Epidermal melanocyte (primary cell): ENCODE results near the gene RAB43.

ENCODE experiments used
- DNase-seq: peaks from one replicate; pipeline ENCODE4 v3.0.0; 2011; ENCODE audit warnings: low spot score; ENCODE audit not compliant: insufficient read length

The RAB43 gene

DNA sequence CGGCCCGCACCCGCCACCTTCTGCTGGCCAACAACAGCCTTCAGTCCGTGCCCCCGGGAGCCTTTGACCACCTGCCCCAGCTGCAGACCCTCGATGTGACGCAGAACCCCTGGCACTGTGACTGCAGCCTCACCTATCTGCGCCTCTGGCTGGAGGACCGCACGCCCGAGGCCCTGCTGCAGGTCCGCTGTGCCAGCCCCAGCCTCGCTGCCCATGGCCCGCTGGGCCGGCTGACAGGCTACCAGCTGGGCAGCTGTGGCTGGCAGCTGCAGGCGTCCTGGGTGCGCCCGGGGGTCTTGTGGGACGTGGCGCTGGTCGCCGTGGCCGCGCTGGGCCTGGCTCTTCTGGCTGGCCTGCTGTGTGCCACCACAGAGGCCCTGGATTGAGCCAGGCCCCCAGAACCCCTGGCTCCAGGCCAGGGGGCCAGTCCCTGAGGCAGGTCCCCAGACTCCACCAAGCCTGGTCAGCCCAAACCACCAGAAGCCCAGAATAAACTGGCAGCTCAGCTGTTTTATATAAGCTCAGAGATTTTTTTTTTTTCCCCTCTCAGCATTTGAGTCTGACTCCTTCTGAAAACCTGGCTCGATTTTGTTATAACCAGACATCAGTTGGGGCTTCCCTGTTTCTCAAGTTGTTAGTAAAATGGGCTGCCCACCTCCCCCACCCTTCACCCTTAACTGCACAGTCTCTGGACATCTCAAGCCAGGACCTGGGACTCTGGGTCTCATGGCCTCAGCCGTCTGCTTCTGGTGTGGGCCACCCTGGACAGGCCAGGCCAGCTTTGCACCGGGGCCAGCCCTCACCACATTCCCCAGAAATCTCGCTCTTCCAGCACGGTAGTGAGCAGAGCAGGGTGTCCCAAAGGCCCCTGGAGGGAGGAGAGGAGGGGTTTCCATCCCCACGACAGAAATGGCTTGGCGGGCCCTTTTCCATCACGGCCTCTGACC, 59.4 kb downstream of the RAB43 start:
- DNase-seq = no peak

DNA sequence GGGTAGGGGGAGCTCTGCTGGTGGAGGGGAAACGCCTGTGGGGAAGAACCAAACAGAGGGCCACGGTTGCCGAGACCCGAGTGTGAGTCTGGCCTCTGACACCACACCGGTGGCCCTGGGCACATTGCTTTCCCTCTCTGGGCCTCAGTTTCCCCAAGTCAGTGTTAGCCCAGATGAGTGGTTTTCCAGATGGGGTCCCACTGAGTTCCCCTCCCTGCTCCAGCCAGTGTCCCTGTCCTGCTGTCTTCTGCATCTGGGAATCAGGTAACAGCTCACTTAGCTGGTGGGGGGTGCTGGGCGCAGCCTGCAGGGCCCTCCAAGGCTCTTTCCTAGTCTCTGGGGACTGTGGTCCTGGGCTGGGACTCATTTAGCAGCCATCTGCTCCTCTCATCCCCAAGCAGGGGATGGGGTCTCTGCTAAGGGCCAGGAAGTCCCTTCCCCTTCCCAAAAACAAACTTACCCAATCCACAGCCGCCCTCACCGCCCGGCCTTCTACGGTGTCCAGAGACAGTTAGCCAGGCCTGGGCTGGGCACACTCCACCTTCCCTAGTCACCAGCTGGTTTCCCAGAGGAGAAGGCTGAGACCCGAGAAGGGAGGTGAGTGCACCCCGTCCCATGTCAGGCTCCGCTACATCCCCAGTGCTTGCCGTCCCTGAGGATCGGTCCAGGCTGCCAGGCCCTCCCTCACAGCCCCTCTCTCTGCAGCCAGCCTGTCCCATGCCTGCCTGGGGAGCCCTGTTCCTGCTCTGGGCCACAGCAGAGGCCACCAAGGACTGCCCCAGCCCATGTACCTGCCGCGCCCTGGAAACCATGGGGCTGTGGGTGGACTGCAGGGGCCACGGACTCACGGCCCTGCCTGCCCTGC, 60.3 kb downstream of the RAB43 start:
- no peak for DNase-seq

DNA sequence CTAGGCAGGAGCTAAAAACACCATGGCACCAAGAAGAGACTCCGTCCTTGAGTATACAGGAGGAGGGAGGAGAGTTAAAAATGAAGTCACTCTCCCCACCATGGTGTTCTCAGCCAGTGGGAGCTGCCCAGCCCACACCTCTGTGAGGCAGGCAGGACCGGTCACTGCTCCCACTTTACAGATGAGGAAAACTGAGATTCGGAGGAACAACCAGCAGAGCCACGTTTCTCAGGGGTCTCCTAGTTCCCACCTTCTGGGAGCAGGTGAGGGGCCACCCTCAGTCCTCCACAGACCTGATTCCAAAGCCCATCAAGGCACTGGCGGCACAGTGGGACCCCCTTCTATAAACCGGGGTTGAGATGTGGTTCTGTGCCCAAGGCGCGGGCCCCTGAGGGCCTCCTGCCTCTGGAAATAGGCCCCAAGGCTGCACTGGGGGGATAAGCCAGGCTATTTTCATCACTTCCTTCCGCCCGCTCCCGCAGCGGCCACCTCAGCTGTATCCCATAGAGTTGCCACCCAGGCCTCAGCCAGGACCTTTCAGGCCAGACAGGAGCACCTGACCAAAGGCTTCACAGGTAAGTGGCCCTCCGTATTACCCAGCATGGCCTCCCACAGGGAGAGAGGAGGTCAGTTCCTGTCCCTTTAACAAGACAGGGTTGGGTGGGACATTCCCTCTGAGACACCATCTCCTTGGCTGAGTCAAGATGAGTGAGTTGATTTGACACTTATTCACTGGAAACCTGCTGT, 61.2 kb downstream of the RAB43 start, which contains the start of gene GP9:
GP9 (plus strand) TSS at position 504 of the 747 bp plus-strand sequence. CDS start 961 bp downstream, outside the sequence.
- no peak for DNase-seq

GRCh38 chr3:129059311-129059958, 62.2 kb downstream of the RAB43 start:
- no peak for DNase-seq

GRCh38 chr3:129058441-129059200, 63.0 kb downstream of the RAB43 start:
- DNase-seq = no peak

DNA sequence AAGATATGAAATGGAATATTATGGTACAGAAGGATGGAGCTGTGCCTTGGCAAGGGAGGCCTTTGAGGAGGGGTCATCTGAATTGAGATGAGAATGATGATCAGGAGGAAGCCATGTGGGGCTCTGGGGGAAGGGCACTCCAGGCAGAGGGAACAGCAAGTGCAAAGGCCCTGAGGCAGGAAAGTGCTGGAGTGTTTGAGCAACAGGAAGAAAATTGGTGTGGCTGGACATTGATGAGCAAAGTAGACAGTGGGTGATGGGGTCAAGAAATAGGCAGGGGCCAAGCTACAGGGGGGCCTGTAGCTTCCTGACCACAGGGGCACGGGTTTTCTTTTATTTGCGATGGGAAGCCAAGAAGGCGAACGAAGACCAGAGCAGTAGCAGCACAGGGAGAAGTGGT, 64.4 kb downstream of the RAB43 start:
- DNase-seq = no peak

GRCh38 chr3:129056451-129057173, 65.0 kb downstream of the RAB43 start:
- DNase-seq = no peak

DNA sequence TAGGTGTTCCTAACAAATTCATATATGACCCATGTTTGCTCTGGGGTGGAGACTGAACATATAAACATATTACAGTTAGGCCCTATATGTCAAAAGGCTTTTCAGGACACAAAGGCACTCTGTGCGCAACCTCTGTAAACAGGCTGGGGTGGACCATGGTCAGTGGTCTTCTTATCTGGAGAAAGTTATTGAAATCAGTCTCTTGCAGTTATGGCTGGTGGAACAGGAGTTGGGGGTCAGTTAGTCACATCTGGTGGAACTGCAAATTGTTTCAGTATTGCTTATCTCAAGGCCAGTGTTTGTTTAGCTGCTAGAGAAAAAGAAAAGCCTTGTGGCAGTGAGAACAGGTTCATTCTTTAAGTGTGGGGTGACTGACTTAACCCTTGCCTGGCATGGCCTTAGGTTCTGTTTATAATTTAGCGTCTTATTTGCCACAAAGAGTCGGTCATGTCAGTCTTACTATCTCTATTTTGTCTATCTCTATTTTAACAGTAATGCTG, 66.9 kb downstream of the RAB43 start:
- DNase-seq = no peak

GRCh38 chr3:129052675-129053074, 68.9 kb downstream of the RAB43 start:
- no peak for DNase-seq

DNA sequence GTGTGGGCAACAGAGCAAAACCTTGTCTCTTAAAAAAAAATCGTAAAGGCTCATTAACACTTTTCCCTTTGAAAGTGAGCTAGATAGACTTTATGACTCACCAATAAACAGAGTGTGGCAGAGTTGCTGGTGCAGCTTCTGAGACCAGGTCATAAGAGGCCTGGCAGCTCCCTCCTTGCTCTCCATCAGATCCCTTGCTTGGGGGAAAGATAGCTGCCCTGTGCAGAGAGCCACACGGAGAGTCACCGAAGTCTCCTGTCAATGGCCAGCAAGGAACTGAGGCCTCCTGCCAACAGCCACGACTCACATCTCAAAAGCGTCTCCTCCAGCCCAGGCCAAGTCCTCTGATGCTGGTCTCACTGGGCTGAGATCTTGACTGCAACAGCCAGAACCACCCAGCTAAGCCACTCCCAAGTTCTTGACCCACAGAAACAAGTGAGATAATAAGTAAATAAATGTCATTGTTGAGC, 69.7 kb downstream of the RAB43 start:
- DNase-seq = no peak

DNA sequence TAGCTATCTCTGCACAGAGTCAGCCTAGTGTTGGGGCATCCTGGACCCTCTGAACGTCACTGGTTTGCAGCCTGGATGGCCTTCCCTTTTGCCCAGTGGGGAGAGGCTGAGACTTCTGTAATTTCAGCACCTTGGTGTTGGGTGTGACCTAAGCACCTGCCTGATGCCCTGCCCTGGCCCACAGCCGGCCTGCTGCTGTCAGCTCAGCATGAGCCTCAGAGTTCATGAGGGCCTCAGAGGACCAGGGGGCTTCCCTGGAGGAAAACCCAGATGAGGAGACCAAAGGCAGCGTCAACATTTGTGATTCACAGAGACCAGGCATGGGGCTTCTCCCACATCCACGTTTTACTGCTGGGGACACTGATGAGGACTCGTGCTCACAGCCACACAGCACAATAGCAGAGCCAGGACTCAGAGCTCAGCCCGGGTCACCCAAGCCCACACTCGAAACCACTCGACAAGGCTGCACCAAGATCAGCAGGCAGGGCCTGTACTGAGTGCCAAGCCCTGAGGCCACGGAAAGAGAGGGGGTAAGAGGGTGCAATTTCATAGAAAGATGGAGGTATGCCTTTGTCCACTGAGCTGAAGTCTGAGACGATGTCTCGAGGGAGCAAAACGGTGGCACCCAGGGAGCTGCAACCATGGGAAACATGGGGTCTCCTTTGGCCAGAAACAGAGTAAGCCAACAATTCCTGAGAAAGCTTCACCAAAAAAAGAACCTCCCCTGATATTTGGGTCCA, 70.9 kb downstream of the RAB43 start:
- DNase-seq = no peak

GRCh38 chr3:129047553-129047839, 74.1 kb downstream of the RAB43 start:
- no peak for DNase-seq

DNA sequence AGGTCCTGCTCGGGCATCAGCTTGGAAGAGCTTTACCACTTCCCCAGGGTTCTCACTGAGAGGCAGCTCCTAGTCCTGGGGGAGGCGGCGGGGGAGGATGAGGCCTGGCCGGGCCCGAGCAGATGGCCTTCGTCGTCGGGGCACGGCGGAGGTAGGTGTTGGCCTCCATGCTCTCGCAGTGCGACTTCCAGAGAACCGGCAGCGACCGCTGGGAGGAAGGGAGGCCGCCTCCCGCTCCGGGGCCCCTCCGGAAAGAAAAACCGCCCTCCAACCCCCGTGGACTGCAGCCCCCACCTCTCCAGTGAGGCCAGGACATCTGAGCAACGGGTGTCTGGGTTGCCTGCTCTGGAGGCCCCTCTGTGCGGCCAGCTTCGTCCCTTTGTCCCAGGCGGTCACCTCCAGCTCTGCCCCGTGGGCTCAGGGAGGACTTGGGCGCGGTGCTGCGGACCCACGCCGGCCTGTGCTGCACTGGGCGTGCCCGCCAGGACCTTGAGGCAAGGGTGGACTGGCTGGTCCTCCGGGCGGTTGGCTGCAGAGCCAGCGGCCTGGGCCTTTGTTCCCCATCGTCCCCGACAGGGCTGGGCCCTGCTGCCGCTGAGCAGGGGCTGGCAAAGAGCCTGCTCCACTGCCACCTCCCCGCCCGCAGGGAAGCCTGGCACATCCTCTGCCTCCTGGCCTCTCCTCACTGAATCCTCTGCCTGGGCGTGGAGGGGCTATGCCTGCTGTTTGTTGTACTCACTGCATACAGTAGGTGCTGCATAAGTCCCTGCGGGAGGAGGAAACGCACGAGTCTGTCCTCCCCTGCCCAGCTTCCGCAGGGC, 74.7 kb downstream of the RAB43 start:
- DNase-seq = no peak

DNA sequence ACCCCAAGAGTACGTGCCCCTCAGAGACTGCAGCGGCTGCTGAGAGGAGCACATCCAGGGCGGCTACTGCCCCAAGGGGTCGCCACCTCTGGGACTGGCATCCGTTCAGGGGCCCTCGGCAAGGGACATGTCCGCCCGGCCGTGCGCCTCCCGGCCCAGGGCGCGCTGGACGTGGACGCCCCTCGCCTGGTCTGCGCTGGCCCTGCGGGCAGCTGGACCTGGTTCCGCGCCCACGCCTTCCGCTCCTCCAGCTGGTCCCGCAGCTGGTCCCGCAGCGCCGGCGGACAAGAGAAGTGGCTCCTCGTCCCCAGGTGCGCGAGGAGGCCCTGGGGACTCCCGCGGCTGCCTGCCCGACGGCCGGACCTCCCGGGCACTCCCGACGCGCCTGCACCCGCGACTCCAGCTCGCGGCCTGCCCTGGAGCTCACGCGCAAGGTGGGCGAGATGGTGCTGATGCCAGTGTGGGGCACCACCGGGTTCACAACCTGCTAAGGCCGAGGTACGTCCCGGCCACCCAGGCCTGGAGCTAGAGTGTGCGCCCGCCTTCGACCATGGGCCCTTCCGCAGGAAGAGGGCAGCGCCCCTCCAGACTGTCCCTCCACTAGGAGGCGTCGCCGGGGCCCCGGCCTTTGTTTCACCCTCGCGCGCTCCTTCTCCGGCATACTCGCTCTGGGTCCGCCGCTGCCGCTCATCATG, 75.4 kb downstream of the RAB43 start:
- no peak for DNase-seq

GRCh38 chr3:129045675-129046036, 75.9 kb downstream of the RAB43 start:
- no peak for DNase-seq

- DNase-seq = no peak
Observed at GRCh38 chr3:129040579-129041300, 80.9 kb downstream of the RAB43 start.

- DNase-seq = no peak
Observed at GRCh38 chr3:129040039-129040336, 81.6 kb downstream of the RAB43 start.
